ENCODE data around the gene SYNGAP1.
A peak's percentile ranks its signal among the peaks of the same experiment; 100 is the strongest.
"Not testable (repeated sequence)": the region's sequence is repeated elsewhere in the genome, so short reads cannot be mapped to it uniquely, and the experiment has no call there.

SYNGAP1 gene

GRCh38 chr6:33399881-33400280 is 20.0 kb upstream of the SYNGAP1 start:
- H3K4me3 ChIP-seq (ENCODE audit: low read depth, low read length), result not testable (repeated sequence)

DNA sequence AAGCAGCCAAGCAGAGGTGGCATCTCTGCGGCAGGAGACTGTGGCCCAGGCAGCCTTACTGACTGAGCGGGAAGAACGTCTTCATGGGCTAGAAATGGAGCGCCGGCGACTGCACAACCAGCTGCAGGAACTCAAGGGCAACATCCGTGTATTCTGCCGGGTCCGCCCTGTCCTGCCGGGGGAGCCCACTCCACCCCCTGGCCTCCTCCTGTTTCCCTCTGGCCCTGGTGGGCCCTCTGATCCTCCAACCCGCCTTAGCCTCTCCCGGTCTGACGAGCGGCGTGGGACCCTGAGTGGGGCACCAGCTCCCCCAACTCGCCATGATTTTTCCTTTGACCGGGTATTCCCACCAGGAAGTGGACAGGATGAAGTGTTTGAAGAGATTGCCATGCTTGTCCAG is 15.0 kb upstream of the SYNGAP1 start:
- no peak overlapping the region for H3K4me3 ChIP-seq (ENCODE audit: low read depth, low read length)

GRCh38 chr6:33405386-33405940 is 14.4 kb upstream of the SYNGAP1 start:
- H3K4me3 ChIP-seq (ENCODE audit: low read depth, low read length), result no peak overlapping the region

GRCh38 chr6:33406126-33406525 is 13.7 kb upstream of the SYNGAP1 start:
- H3K4me3 ChIP-seq (ENCODE audit: low read depth, low read length), result no peak overlapping the region

- H3K4me3 ChIP-seq (ENCODE audit: low read depth, low read length), result no peak overlapping the region
Measured at GRCh38 chr6:33407132-33407718, 12.6 kb upstream of the SYNGAP1 start.

- H3K4me3 ChIP-seq (ENCODE audit: low read depth, low read length), result peak overlapping the region; percentile 24
Measured at GRCh38 chr6:33410050-33410710, 9.7 kb upstream of the SYNGAP1 start.

- peak within 1 kb of the TSS; percentile 65 for H3K4me3 ChIP-seq (ENCODE audit: low read depth, low read length)
Measured at GRCh38 chr6:33410711-33411631, 8.9 kb upstream of the SYNGAP1 start, which contains the start of gene PHF1. Gene PHF1, plus strand, starts transcription at chr6:33411014. Its CDS starts 1,250 bp downstream, at chr6:33412264.

- peak overlapping the region; percentile 65 for H3K4me3 ChIP-seq (ENCODE audit: low read depth, low read length)
Measured at GRCh38 chr6:33411632-33412005, 8.2 kb upstream of the SYNGAP1 start.

DNA sequence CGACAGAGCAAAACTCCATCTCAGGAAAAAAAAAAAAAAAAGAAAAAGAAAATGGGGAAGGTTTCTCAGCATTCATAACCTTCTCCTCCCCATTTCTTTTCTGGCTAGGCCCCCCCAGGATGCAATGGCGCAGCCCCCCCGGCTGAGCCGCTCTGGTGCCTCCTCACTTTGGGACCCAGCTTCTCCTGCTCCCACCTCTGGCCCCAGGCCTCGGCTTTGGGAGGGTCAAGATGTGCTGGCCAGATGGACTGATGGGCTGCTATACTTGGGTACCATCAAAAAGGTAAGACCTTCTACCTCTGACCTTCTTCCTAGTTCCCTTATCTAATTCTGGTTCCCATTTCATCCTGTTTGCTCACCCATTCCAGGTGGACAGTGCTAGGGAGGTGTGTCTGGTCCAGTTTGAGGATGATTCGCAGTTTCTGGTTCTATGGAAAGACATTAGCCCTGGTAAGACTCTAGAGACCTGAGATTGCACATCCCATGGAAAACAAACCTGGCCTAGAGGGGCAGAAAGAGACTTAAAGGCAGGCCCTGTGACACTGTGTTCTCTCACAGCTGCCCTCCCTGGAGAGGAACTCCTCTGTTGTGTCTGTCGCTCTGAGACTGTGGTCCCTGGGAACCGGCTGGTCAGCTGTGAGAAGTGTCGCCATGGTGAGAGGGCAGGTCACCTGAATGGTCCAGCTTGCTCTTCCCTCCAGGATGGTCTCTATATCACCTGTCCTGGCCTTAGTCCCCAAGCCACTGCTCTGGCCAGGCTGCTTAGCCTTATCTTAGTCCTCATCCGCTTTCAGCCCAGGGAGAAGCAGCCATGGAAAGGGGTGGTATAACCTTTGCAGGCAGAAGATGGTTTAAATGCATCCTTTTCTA is 7.5 kb upstream of the SYNGAP1 start:
- H3K4me3 ChIP-seq (ENCODE audit: low read depth, low read length), result no peak overlapping the region

- no peak overlapping the region for H3K4me3 ChIP-seq (ENCODE audit: low read depth, low read length)
Measured at GRCh38 chr6:33413241-33414120, 6.4 kb upstream of the SYNGAP1 start.

DNA sequence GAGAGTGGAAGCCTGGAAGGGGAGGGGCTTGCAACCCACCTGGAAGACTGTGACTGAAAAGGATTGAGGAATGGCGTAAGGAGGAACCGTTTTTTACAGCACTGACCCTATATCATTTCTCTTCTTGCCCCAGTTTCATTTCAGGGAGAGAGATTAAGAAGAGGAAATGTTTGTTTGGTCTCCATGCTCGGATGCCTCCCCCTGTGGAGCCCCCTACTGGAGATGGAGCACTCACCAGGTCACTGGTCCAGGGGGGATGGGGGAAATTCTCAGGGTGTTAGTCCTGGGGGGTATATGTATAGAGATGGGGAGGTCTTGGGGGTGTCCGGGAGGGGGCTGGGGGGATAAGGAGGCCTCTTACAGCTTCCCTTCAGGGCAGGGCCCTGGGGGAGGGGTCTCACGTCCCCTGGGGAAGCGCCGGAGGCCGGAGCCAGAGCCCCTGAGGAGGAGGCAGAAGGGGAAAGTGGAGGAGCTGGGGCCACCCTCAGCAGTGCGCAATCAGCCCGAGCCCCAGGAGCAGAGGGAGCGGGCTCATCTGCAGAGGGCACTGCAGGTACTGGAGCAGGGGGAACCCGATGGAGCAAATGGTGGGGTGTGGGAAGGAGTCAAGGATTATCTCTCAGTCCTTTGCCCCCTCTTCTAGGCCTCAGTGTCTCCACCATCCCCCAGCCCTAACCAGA is 5.1 kb upstream of the SYNGAP1 start:
- no peak overlapping the region for H3K4me3 ChIP-seq (ENCODE audit: low read depth, low read length)

DNA sequence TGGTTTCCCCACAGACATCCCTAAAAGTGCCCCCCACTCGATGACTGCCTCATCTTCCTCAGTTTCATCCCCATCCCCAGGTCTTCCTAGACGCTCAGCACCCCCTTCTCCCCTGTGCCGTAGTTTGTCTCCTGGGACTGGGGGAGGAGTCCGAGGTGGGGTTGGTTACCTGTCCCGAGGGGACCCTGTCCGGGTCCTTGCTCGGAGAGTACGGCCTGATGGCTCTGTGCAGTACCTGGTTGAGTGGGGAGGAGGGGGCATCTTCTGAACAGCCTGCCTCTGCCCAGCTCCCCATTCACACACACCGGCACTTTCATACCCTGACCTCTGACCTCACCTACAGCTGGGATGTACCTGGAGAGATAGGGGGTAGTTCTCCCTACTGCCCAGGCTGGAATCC is 4.0 kb upstream of the SYNGAP1 start:
- H3K4me3 ChIP-seq (ENCODE audit: low read depth, low read length), result no peak overlapping the region

DNA sequence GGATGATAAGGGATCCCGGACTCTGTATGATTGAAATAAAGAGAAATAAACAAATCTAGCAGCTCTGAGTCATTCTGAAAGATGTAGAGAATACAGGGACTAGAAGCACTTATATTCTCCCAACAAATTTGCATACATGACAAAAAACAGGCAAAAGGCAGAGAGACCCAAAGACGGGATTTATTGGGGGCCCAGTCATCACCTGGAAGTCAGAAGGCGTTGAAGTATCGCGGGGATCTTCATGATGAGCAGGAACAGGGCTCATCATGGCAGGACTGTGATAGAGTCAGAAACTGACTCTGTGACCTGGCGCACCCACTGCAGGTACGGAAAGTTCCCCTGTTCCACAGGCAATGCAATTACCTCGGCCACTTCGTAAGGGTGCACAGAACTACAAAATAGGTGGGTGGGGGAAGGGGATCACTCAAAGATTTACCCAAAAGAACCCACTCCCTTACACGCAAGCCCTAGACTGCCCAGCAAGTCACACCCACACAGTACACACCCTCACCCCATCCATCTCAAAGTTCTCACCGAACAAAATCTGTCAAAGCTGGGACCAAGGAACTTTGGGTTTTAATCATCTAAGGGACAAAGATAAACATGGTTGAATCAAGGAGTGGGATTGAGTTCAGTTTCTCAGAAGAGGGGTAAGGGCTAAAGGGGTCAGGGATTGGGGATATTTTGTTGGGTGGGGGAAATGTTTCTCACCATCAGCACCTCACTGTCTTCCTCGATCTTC is 3.3 kb upstream of the SYNGAP1 start:
- H3K4me3 ChIP-seq (ENCODE audit: low read depth, low read length), result peak overlapping the region; percentile 93

GRCh38 chr6:33417128-33417902 is 2.5 kb upstream of the SYNGAP1 start:
- H3K4me3 ChIP-seq (ENCODE audit: low read depth, low read length), result peak overlapping the region; percentile 93

GRCh38 chr6:33417903-33418689 is 1.8 kb upstream of the SYNGAP1 start, which contains the start of gene CUTA:
Gene CUTA, minus strand, starts transcription at chr6:33418107. Its CDS starts 107 bp downstream, at chr6:33418000.
- peak within 1 kb of the TSS; percentile 93 for H3K4me3 ChIP-seq (ENCODE audit: low read depth, low read length)

GRCh38 chr6:33418690-33419291 is 1.1 kb upstream of the SYNGAP1 start:
- H3K4me3 ChIP-seq (ENCODE audit: low read depth, low read length), result peak overlapping the region; percentile 33
